ENCODE results near the gene PTCD3.

GRCh38 chr2:86070868-86071267 lies 35.2 kb upstream of the PTCD3 start:
- no peak for TF ChIP-seq EZH2 (IDR thresholded peaks at IDR 0.05; ENCODE audit: low read length, unreplicated experiment)
- no peak for TF ChIP-seq CTCF (conservative IDR thresholded peaks at IDR 0.05; ENCODE audit: low read depth, low read length)
